Measurements from ENCODE around the gene MACF1. TPM values are rescaled to one million over a fixed set of nuclear protein-coding genes. Genes with fewer than 3 reads are reported as not detected.

Gene MACF1
- total and polyA plus RNA-seq, 8 donors = 16.8 to 662 (median 236) TPM

GRCh38 chr1:39381839-39382238, 177.3 kb downstream of the MACF1 start:
- Histone ChIP-seq H3K9me3 (no peaks in the 10 kb centered on the region), H3K4me1 (peaks cover 0 to 23% (median 4%) of the 10 kb centered on the region in 4 donors), H3K4me3 (no peak overlapping the region), H3K36me3 (peaks cover 54 to 90% (median 85%) of the 10 kb centered on the region in 4 donors), H3K27me3 (no peaks in the 10 kb centered on the region), H3K27ac (peak overlapping the region in 1 of 5 donors; percentile 7)
- WGBS, 5 donors = 51 to 88% (median 78%) methylated on average over 5 of the region's 5 CpGs
- no peak for DNase-seq
- intact Hi-C loops (cut with DNase I; ENCODE audit: low total_unique reads) = no loop called here
- TF ChIP-seq POLR2A (IDR thresholded peaks at IDR 0.05) = no peak
- no peak for TF ChIP-seq POLR2AphosphoS5 (IDR thresholded peaks at IDR 0.05)
- no peak for TF ChIP-seq CTCF (IDR thresholded peaks at IDR 0.05)
- no peak for TF ChIP-seq EP300 (IDR thresholded peaks at IDR 0.05)

GRCh38 chr1:39384305-39384704, 179.8 kb downstream of the MACF1 start:
- DNase-seq = no peak
- peaks cover 0 to 35% (median 6%) of the 10 kb centered on the region in 4 donors for H3K4me1 ChIP-seq
- H3K9me3 ChIP-seq = no peaks in the 10 kb centered on the region
- intact Hi-C loops (cut with DNase I; ENCODE audit: low total_unique reads) = no loop called here
- H3K27ac ChIP-seq = peak overlapping the region in 3 of 5 donors; percentile 9 to 40 (median 12)
- WGBS, 5 donors = 62 to 78% (median 72%) methylated on average over 2 of the region's 2 CpGs
- H3K27me3 ChIP-seq = no peaks in the 10 kb centered on the region
- peaks cover 63 to 100% (median 96%) of the 10 kb centered on the region in 4 donors for H3K36me3 ChIP-seq
- TF ChIP-seq POLR2AphosphoS5 (IDR thresholded peaks at IDR 0.05) = no peak
- H3K4me3 ChIP-seq = no peak overlapping the region

GRCh38 chr1:39385067-39385988, 180.8 kb downstream of the MACF1 start:
- peaks cover 53 to 100% (median 96%) of the 10 kb centered on the region in 4 donors for H3K36me3 ChIP-seq
- WGBS, 5 donors = 67 to 81% (median 77%) methylated on average over 15 to 16 of the region's 16 CpGs
- H3K27me3 ChIP-seq = no peaks in the 10 kb centered on the region
- no peaks in the 10 kb centered on the region for H3K9me3 ChIP-seq
- H3K4me3 ChIP-seq = no peak overlapping the region
- H3K4me1 ChIP-seq = peaks cover 0 to 35% (median 6%) of the 10 kb centered on the region in 4 donors
- TF ChIP-seq EP300 (IDR thresholded peaks at IDR 0.05) = no peak
- TF ChIP-seq POLR2AphosphoS5 (IDR thresholded peaks at IDR 0.05) = no peak
- TF ChIP-seq POLR2A (IDR thresholded peaks at IDR 0.05) = no peak
- no peak for TF ChIP-seq CTCF (IDR thresholded peaks at IDR 0.05)
- DNase-seq = no peak
- peak overlapping the region in 2 of 5 donors; percentile 40 to 58 for H3K27ac ChIP-seq
- intact Hi-C loops (cut with DNase I; ENCODE audit: low total_unique reads) = no loop called here

- Histone ChIP-seq H3K4me1 (peaks cover 3 to 48% (median 16%) of the 10 kb centered on the region in 4 donors), H3K36me3 (peaks cover 37 to 84% (median 82%) of the 10 kb centered on the region in 4 donors), H3K9me3 (no peaks in the 10 kb centered on the region), H3K4me3 (no peak overlapping the region), H3K27me3 (no peaks in the 10 kb centered on the region), H3K27ac (peak overlapping the region in 4 of 5 donors; percentile 3 to 47 (median 43))
- 50 to 80% (median 63%) methylated on average over 5 of the region's 5 CpGs for WGBS, 5 donors
- TF ChIP-seq POLR2A (IDR thresholded peaks at IDR 0.05) (no peak), CTCF (IDR thresholded peaks at IDR 0.05) (no peak), EP300 (IDR thresholded peaks at IDR 0.05) (no peak), POLR2AphosphoS5 (IDR thresholded peaks at IDR 0.05) (no peak)
- intact Hi-C loops (cut with DNase I; ENCODE audit: low total_unique reads) = no loop called here
- DNase-seq = no peak
Measured at GRCh38 chr1:39386997-39387396, 182.5 kb downstream of the MACF1 start.
